Suprapubic skin (tissue), 4 donors: ENCODE measurements around the gene RELN.

Experiments used
- EP300 ChIP-seq: sonication (generic); formaldehyde crosslinking; IDR thresholded peaks from one replicate; pipeline ENCODE4 v1.6.1; 2017; ENCODE audit warnings: antibody characterized with exemption
- POLR2A ChIP-seq, 2 donors: fragments of 450-650 bp; IDR thresholded peaks; one replicate each; pipeline ENCODE4 v1.6.1; 2017; ENCODE audit warnings: antibody characterized with exemption in 2 of 2, mild to moderate bottlenecking in 2 of 2, moderate library complexity in 2 of 2
- POLR2AphosphoS5 ChIP-seq, 3 donors: sonication (generic); formaldehyde crosslinking; IDR thresholded peaks; one replicate each; pipeline ENCODE4 v1.6.1; 2017; ENCODE audit warnings: antibody characterized with exemption in 3 of 3
- TF ChIP-seq, protein P1 (sequence below), 2 donors: fragments of 200-600 bp in 1 of 2; fragments of 450-650 bp in 1 of 2; sonication (generic) in 1 of 2; IDR thresholded peaks; one replicate each; pipeline ENCODE4 v1.5.1; 2016 to 2019; ENCODE audit warnings: antibody characterized with exemption in 2 of 2, mild to moderate bottlenecking in 1 of 2, moderate library complexity in 1 of 2

DNA sequence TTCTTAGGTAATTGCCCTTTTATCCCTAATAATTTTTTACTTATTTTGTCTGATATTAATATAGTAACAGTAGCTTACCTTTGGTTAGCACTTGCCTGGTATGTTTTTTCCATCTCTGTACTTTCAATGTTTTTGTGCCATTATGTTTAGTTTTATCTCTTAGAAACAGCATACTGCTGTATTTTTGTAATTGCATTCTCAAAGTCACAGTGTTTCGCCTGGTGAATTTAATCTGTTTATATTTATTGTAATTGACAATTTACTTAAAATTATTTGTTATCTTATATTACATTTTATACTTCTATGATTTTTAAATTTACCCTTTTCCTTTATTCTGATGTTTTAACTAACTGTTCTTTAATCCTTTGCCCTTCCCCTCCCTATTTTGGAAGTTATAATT lies 166.4 kb downstream of the RELN start:
- no peak for TF ChIP-seq POLR2AphosphoS5 (IDR thresholded peaks at IDR 0.05)
- TF ChIP-seq, protein P1, sequence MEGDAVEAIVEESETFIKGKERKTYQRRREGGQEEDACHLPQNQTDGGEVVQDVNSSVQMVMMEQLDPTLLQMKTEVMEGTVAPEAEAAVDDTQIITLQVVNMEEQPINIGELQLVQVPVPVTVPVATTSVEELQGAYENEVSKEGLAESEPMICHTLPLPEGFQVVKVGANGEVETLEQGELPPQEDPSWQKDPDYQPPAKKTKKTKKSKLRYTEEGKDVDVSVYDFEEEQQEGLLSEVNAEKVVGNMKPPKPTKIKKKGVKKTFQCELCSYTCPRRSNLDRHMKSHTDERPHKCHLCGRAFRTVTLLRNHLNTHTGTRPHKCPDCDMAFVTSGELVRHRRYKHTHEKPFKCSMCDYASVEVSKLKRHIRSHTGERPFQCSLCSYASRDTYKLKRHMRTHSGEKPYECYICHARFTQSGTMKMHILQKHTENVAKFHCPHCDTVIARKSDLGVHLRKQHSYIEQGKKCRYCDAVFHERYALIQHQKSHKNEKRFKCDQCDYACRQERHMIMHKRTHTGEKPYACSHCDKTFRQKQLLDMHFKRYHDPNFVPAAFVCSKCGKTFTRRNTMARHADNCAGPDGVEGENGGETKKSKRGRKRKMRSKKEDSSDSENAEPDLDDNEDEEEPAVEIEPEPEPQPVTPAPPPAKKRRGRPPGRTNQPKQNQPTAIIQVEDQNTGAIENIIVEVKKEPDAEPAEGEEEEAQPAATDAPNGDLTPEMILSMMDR (IDR thresholded peaks at IDR 0.05) = no peak
- TF ChIP-seq POLR2A (IDR thresholded peaks at IDR 0.05) = no peak
- no peak for TF ChIP-seq EP300
